Karpas-422 (cell line): Measurements from ENCODE around the gene C6orf52. TPM values are rescaled to one million over a fixed set of nuclear protein-coding genes. Genes with fewer than 3 reads are reported as not detected.

Experiments
- DNase-seq: peaks from one replicate; pipeline ENCODE4 v3.0.0-alpha.2; 2015
- H2AFZ ChIP-seq: fragments of 200-600 bp; sonication (generic); 2 replicates; pipeline ENCODE4 v1.6.1; 2014; ENCODE audit warnings: antibody characterized with exemption, low read length, mixed read lengths
- H3K27ac ChIP-seq: fragments of 200-600 bp; sonication (generic); 2 replicates; pipeline ENCODE4 v1.5.1; 2014; ENCODE audit warnings: mild to moderate bottlenecking, low read length, moderate library complexity
- H3K27me3 ChIP-seq: fragments of 200-600 bp; sonication (generic); 2 replicates; pipeline ENCODE4 v1.6.1; 2014; ENCODE audit warnings: low read length, mixed read lengths
- H3K36me3 ChIP-seq: fragments of 200-600 bp; sonication (generic); 2 replicates; pipeline ENCODE4 v1.6.1; 2014; ENCODE audit warnings: low read length, mixed read lengths; ENCODE audit not compliant: insufficient read depth
- H3K4me1 ChIP-seq: fragments of 200-600 bp; sonication (generic); 2 replicates; pipeline ENCODE4 v1.6.1; 2014; ENCODE audit warnings: mild to moderate bottlenecking, low read length, mixed read lengths
- H3K4me2 ChIP-seq: fragments of 200-600 bp; sonication (generic); 2 replicates; pipeline ENCODE4 v1.6.1; 2014; ENCODE audit warnings: low read length, low read depth, mild to moderate bottlenecking; ENCODE audit not compliant: poor library complexity, severe bottlenecking
- H3K4me3 ChIP-seq: fragments of 200-600 bp; sonication (generic); 2 replicates; pipeline ENCODE4 v1.5.1; 2014; ENCODE audit warnings: mild to moderate bottlenecking, antibody characterized with exemption, low read length, mixed read lengths
- H3K79me2 ChIP-seq: fragments of 200-600 bp; sonication (generic); 2 replicates; pipeline ENCODE4 v1.6.1; 2014; ENCODE audit warnings: mild to moderate bottlenecking, low read length, mixed read lengths
- H3K9ac ChIP-seq: fragments of 200-600 bp; sonication (generic); 2 replicates; pipeline ENCODE4 v1.6.0; 2014; ENCODE audit warnings: low read length
- H3K9me2 ChIP-seq: fragments of 200-600 bp; sonication (generic), shearing (Covaris generic); replicated peaks from 2 replicates; pipeline ENCODE4 v1.6.0; 2014; ENCODE audit warnings: mild to moderate bottlenecking, low read length, moderate library complexity; ENCODE audit not compliant: insufficient read depth
- H3K9me3 ChIP-seq: fragments of 300-700, 200-600 bp; sonication (generic); 2 replicates; pipeline ENCODE4 v1.6.1; 2014; ENCODE audit warnings: low read length, mixed read lengths
- H4K20me1 ChIP-seq: fragments of 200-600 bp; sonication (generic); 2 replicates; pipeline ENCODE4 v1.6.1; 2014; ENCODE audit warnings: mild to moderate bottlenecking, antibody characterized with exemption, low read length, low read depth; ENCODE audit not compliant: insufficient read depth
- total RNA-seq: library from RNA; depleted of rRNA; stranded (reverse); fragments of >200 nt; shearing (Covaris generic); gene quantifications from 2 replicates; pipeline ENCODE4 v1.2.3, GENCODE V29; 2014; ENCODE audit warnings: low replicate concordance

Gene C6orf52
- total RNA-seq, 1 experiment from 2014 or later: not detected

DNA sequence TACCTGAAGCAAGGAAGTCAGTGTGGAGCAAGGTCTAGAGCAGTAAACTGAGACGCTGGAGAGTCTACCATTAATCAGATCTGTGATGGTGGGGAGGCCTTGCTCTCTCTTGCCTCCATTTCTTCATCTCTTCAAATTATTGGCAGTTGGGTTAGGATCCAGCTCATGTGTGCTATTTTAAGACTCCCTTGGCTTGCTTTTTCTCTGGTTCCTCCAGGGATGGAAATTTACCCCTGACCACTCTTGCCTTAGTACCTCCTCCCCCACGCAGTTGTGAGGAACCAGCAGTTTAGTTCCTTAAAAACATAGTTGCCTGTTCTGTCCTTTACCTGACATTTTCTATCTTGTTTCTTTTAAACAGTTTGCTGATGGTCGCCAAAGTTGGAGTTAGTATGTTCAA is 35.8 kb upstream of the C6orf52 start:
- Histone ChIP-seq H3K27me3 (no peaks in the 10 kb centered on the region), H2AFZ (no peak overlapping the region), H3K4me3 (no peak overlapping the region), H3K9me3 (no peaks in the 10 kb centered on the region), H3K9me2 (no peaks in the 10 kb centered on the region), H4K20me1 (no peaks in the 10 kb centered on the region), H3K9ac (no peak overlapping the region), H3K27ac (no peak overlapping the region), H3K4me1 (no peaks in the 10 kb centered on the region), H3K79me2 (peaks cover 5% of the 10 kb centered on the region; the same call in 1 of the 2 replicates), H3K36me3 (peaks cover 16% of the 10 kb centered on the region; the same call in 1 of the 2 replicates), H3K4me2 (no peak overlapping the region)
- DNase-seq: no peak

DNA sequence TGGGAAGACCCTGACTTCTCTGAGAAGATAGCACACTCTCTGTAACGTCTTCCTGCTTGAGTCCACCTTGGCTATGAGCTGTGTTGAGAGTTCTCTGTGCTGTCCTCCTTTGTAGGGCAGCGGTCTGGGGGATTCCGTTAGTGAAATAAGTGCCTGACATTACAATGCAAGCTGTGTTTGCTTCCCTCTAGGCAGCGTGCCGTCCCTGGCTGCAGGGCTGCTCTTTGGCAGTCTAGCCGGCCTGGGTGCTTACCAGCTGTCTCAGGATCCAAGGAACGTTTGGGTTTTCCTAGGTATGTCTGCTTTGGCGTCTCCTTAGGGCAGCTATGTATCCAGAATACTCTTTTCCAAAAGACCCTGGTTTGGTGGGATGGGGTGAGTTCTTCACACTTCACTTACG is 31.3 kb upstream of the C6orf52 start:
- Histone ChIP-seq H3K4me1 (peaks cover 23% of the 10 kb centered on the region), H3K27ac (no peak overlapping the region), H3K9me3 (no peaks in the 10 kb centered on the region), H3K9ac (no peak overlapping the region), H3K27me3 (no peaks in the 10 kb centered on the region), H3K79me2 (peaks cover 37% of the 10 kb centered on the region), H3K4me2 (no peak overlapping the region), H4K20me1 (no peaks in the 10 kb centered on the region), H3K9me2 (no peaks in the 10 kb centered on the region), H2AFZ (no peak overlapping the region), H3K4me3 (no peak overlapping the region), H3K36me3 (peaks cover 16% of the 10 kb centered on the region; the same call in 1 of the 2 replicates)
- no peak for DNase-seq

DNA sequence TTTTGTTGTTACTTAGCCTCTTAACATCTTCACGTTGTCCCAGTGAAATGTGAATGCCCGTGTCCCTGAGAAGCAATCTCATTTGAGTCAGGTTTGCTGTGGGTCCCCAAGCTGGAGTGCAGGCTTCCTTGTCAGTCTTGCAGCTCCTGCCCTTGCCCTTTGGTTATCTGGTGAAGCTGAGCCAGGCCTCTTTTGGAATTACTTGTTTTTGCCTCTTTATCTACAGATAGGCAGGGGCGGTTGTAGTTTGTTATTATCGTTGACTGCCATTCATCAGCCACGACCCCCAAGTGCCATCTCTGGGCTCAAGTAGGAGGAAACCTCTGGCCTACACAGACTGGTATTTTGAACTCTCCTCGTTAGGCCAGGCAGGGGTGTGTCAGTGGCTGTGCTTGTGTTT is 30.6 kb upstream of the C6orf52 start:
- no peak overlapping the region for H3K4me3 ChIP-seq
- H3K36me3 ChIP-seq: peaks cover 10% of the 10 kb centered on the region; the same call in 1 of the 2 replicates
- no peak overlapping the region for H2AFZ ChIP-seq
- no peaks in the 10 kb centered on the region for H3K9me3 ChIP-seq
- peaks cover 37% of the 10 kb centered on the region for H3K79me2 ChIP-seq
- H3K9ac ChIP-seq: no peak overlapping the region
- no peaks in the 10 kb centered on the region for H3K27me3 ChIP-seq
- no peak overlapping the region for H3K27ac ChIP-seq
- H3K4me1 ChIP-seq: peaks cover 25% of the 10 kb centered on the region
- no peaks in the 10 kb centered on the region for H4K20me1 ChIP-seq
- no peak for DNase-seq
- no peaks in the 10 kb centered on the region for H3K9me2 ChIP-seq
- H3K4me2 ChIP-seq: peak overlapping the region; percentile 90

DNA sequence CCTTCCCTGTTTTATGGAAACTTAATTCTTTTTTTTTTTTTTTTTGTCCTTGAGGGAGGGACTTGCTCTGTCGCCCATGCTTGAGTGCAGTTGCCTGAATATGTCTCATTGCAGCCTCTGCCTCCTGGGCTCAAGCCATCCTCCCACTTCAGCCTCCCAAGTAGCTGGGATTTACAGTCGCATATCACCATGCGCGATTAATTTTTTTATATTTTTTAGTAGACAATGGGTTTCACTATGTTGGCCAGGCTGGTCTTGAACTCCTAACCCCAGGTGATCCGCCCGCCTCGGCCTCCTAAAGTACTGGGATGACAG is 29.1 kb upstream of the C6orf52 start:
- Histone ChIP-seq H3K36me3 (peaks cover 5% of the 10 kb centered on the region; the same call in 1 of the 2 replicates), H3K27ac (peak overlapping the region; percentile 74), H3K79me2 (peaks cover 37% of the 10 kb centered on the region), H2AFZ (peak overlapping the region; percentile 80), H3K4me1 (peaks cover 25% of the 10 kb centered on the region), H3K9me3 (no peaks in the 10 kb centered on the region; the same call in 1 of the 2 replicates), H3K9me2 (no peaks in the 10 kb centered on the region), H3K4me3 (peak overlapping the region; percentile 78), H3K9ac (peak overlapping the region; percentile 79), H3K4me2 (peak overlapping the region; percentile 90), H4K20me1 (no peaks in the 10 kb centered on the region), H3K27me3 (no peaks in the 10 kb centered on the region)
- peak; percentile 60 for DNase-seq

DNA sequence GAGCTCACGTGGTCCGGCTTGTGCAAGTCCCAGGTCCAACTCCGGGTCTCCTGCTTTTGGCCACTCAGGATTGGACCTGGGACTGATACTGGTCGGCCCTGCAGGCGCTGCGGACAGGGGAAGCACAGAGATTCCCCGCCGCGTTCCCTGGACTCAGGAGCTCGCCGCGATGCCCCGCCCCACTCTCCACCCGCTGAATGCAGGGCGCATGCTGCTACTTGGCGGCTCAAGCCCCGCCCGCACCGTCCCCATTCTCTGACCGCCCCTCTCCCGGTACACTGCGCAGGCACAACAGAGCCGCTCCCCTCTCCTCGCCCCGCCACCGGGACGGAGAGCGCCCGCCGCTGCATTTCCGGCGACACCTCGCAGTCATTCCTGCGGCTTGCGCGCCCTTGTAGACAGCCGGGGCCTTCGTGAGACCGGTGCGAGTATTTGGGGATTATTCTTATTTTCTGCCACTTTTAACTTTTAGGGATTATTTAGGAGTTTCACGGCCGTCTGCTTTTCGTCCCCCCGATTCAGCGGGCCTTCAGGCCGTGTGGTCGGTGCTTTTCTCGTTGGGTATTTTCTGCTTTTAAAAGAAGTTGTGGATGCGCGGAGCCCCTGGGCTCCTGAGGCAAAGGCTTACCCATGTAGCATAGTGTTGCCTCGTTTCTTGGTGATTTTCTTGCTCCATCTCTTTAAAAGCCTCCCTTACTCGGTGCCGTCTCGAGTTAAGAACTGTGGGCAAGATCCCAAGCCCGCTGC is 28.6 kb upstream of the C6orf52 start, which contains the start of gene TMEM14C:
TSS of gene TMEM14C (plus strand) at position 251 of the 747 bp plus-strand sequence. CDS start 1,544 bp downstream, outside the sequence.
- Histone ChIP-seq H3K9ac (peak within 1 kb of the TSS; percentile 79), H3K9me2 (no peaks in the 10 kb centered on the region), H3K27me3 (no peaks in the 10 kb centered on the region), H3K9me3 (no peaks in the 10 kb centered on the region; the same call in 1 of the 2 replicates), H3K27ac (peak within 1 kb of the TSS; percentile 74), H3K36me3 (peaks cover 5% of the 10 kb centered on the region; the same call in 1 of the 2 replicates), H3K4me2 (peak within 1 kb of the TSS; percentile 90), H3K79me2 (peaks cover 37% of the 10 kb centered on the region), H2AFZ (peak within 1 kb of the TSS; percentile 80), H3K4me3 (peak within 1 kb of the TSS; percentile 78), H4K20me1 (no peaks in the 10 kb centered on the region), H3K4me1 (peaks cover 25% of the 10 kb centered on the region)
- peak; percentile 97 for DNase-seq

DNA sequence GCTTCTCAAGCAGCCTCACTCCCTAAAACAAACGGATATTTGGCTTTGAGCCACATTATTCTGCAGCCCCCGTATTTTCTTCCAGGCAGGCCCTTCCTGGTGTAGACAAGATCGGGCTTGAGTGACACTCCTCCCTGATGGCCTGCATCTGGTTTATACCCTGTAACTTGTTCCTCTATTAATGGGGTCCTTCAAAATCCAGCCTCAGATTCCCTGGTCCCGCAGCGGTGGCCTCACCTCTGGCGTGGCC is 28.1 kb upstream of the C6orf52 start:
- peak overlapping the region; percentile 17; the same call in 1 of the 2 replicates for H2AFZ ChIP-seq
- peak overlapping the region; percentile 79 for H3K9ac ChIP-seq
- H3K4me1 ChIP-seq: peaks cover 25% of the 10 kb centered on the region
- H3K4me2 ChIP-seq: peak overlapping the region; percentile 90
- H3K27me3 ChIP-seq: no peaks in the 10 kb centered on the region
- no peaks in the 10 kb centered on the region for H4K20me1 ChIP-seq
- no peak for DNase-seq
- H3K36me3 ChIP-seq: peaks cover 5% of the 10 kb centered on the region; the same call in 1 of the 2 replicates
- no peaks in the 10 kb centered on the region; the same call in 1 of the 2 replicates for H3K9me3 ChIP-seq
- H3K79me2 ChIP-seq: peaks cover 37% of the 10 kb centered on the region
- H3K27ac ChIP-seq: peak overlapping the region; percentile 49; the same call in 1 of the 2 replicates
- peak overlapping the region; percentile 78 for H3K4me3 ChIP-seq
- H3K9me2 ChIP-seq: no peaks in the 10 kb centered on the region

DNA sequence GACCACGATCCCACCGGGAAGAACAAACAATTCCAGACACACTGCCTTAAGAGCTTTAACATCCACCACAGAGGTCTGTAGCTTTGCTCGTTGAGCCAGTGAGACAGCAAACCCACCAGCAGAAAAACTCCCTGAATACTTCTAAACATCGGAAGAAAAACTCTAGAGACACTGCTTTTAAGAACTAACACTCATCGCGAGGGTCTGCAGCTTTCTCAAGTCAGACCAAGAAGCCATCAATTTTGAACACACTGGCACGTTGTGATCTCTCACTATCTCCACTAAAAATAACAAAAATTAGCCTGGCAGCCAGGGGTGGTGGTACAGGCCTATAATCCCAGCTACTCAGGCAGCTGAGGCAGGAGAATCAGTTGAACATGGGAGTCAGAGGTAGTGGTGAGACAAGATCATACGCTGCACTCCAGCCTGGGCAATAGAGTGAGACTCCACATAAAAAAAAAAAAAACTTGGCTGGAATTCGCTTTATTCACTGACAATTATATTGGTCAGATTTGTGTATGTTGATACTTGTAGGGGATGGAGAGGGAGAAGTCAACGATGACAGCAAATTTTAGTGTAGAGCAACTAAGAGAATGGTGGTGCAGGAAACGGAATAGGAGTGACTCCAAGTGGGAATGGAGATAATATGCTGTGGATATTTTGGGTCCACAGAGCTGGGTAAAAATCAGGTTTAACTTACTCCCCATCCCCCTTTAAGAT is 27.6 kb upstream of the C6orf52 start:
- H4K20me1 ChIP-seq: no peaks in the 10 kb centered on the region
- H3K36me3 ChIP-seq: peaks cover 5% of the 10 kb centered on the region; the same call in 1 of the 2 replicates
- peak overlapping the region; percentile 79 for H3K9ac ChIP-seq
- no peak overlapping the region; the same call in 1 of the 2 replicates for H2AFZ ChIP-seq
- H3K4me3 ChIP-seq: peak overlapping the region; percentile 78
- no peaks in the 10 kb centered on the region; the same call in 1 of the 2 replicates for H3K9me3 ChIP-seq
- peaks cover 37% of the 10 kb centered on the region for H3K79me2 ChIP-seq
- no peaks in the 10 kb centered on the region for H3K9me2 ChIP-seq
- H3K27ac ChIP-seq: peak overlapping the region; percentile 49; the same call in 1 of the 2 replicates
- no peak for DNase-seq
- peaks cover 25% of the 10 kb centered on the region for H3K4me1 ChIP-seq
- H3K4me2 ChIP-seq: peak overlapping the region; percentile 90
- H3K27me3 ChIP-seq: no peaks in the 10 kb centered on the region
